Astrocyte (in vitro differentiated cells and primary cell): Measurements from ENCODE around the gene SP140. TPM values are rescaled to one million over a fixed set of nuclear protein-coding genes. Genes with fewer than 3 reads are reported as not detected.
A peak's percentile ranks its signal among the peaks of the same experiment; 100 is the strongest.
"Not testable (repeated sequence)": the region's sequence is repeated elsewhere in the genome, so short reads cannot be mapped to it uniquely, and the experiment has no call there.

Experiments used
- DNase-seq: peaks from one replicate; pipeline ENCODE4 v3.0.0-alpha.2; 2010; ENCODE audit warnings: low read depth
- FAIRE-seq: peaks from 2 replicates; lab custom pipeline; 2011; peaks lifted over from hg19 to GRCh38; lab: Jason Lieb, UNC
- H2AFZ ChIP-seq: 2 replicates; pipeline ENCODE4 v1.6.0; 2012; ENCODE audit warnings: low read depth, low read length, inconsistent platforms
- H3K27ac ChIP-seq: 2 replicates; pipeline ENCODE4 v1.5.1; 2011; ENCODE audit warnings: low read depth, low read length, inconsistent platforms
- H3K27me3 ChIP-seq: 2 replicates; pipeline ENCODE4 v1.6.0; 2011; ENCODE audit warnings: low read length, inconsistent platforms; ENCODE audit not compliant: insufficient read depth
- H3K36me3 ChIP-seq: 2 replicates; pipeline ENCODE4 v1.5.1; 2011; ENCODE audit warnings: low read length, inconsistent platforms; ENCODE audit not compliant: insufficient read depth
- H3K4me1 ChIP-seq: 2 replicates; pipeline ENCODE4 v1.5.1; 2011; ENCODE audit warnings: low read length, inconsistent platforms; ENCODE audit not compliant: insufficient read depth
- H3K4me2 ChIP-seq: 2 replicates; pipeline ENCODE4 v1.6.0; 2012; ENCODE audit warnings: low read length, inconsistent platforms
- H3K4me3 ChIP-seq: 2 replicates; pipeline ENCODE4 v1.5.1; 2011; ENCODE audit warnings: low read depth, mild to moderate bottlenecking, low read length, inconsistent platforms; ENCODE audit not compliant: insufficient read depth
- H3K79me2 ChIP-seq: 2 replicates; pipeline ENCODE4 v1.6.0; 2012; ENCODE audit warnings: mild to moderate bottlenecking, low read length, inconsistent platforms; ENCODE audit not compliant: insufficient read depth
- H3K9ac ChIP-seq: 2 replicates; pipeline ENCODE4 v1.6.0; 2012; ENCODE audit warnings: mild to moderate bottlenecking, low read length, inconsistent platforms
- H3K9me3 ChIP-seq: 2 replicates; pipeline ENCODE4 v1.5.1; 2012; ENCODE audit warnings: low read depth, mild to moderate bottlenecking, low read length, inconsistent platforms; ENCODE audit not compliant: insufficient read depth
- H4K20me1 ChIP-seq: 2 replicates; pipeline ENCODE4 v1.6.0; 2012; ENCODE audit warnings: low read length, inconsistent platforms; ENCODE audit not compliant: insufficient read depth
- H3K27ac Mint-ChIP-seq: one replicate; pipeline ENCODE4 v1.8.0; 2021; ENCODE audit warnings: mild to moderate bottlenecking, mixed read lengths; ENCODE audit not compliant: unreplicated experiment
- H3K27me3 Mint-ChIP-seq: one replicate; pipeline ENCODE4 v1.8.0; 2021; ENCODE audit warnings: low read depth, mixed read lengths; ENCODE audit not compliant: unreplicated experiment
- H3K36me3 Mint-ChIP-seq: one replicate; pipeline ENCODE4 v1.8.0; 2021; ENCODE audit warnings: low read depth, mixed read lengths; ENCODE audit not compliant: unreplicated experiment
- H3K4me1 Mint-ChIP-seq: one replicate; pipeline ENCODE4 v1.8.0; 2021; ENCODE audit warnings: low read depth, mixed read lengths; ENCODE audit not compliant: unreplicated experiment
- H3K4me3 Mint-ChIP-seq: one replicate; pipeline ENCODE4 v1.8.0; 2021; ENCODE audit warnings: mild to moderate bottlenecking, moderate library complexity, mixed read lengths; ENCODE audit not compliant: unreplicated experiment
- H3K9me3 Mint-ChIP-seq: one replicate; pipeline ENCODE4 v1.8.0; 2021; ENCODE audit warnings: mild to moderate bottlenecking, mixed read lengths; ENCODE audit not compliant: unreplicated experiment
- CTCF ChIP-seq: IDR thresholded peaks from 2 replicates; pipeline ENCODE4 v1.5.1; 2011; ENCODE audit warnings: low read depth, mild to moderate bottlenecking, inconsistent platforms, low read length, moderate library complexity; ENCODE audit not compliant: insufficient read depth
- EZH2 ChIP-seq: IDR thresholded peaks from 2 replicates; pipeline ENCODE4 v1.6.1; 2012; ENCODE audit warnings: mild to moderate bottlenecking, low read length, inconsistent platforms; ENCODE audit not compliant: insufficient read depth
- total RNA-seq: library from RNA; stranded (reverse); gene quantifications from 2 replicates; pipeline ENCODE4 v1.2.1, GENCODE V29; 2021

Gene SP140
- total RNA-seq, 1 donor from 2014 or later = 18.5 TPM

GRCh38 chr2:230286048-230286447, 60.5 kb downstream of the SP140 start:
- Histone ChIP-seq H3K4me1 (no peaks in the 10 kb centered on the region), H3K4me2 (no peak overlapping the region), H3K9me3 (no peaks in the 10 kb centered on the region), H3K79me2 (no peaks in the 10 kb centered on the region), H3K9ac (no peak overlapping the region), H4K20me1 (no peaks in the 10 kb centered on the region), H3K4me3 (no peak overlapping the region), H2AFZ (no peak overlapping the region), H3K27me3 (no peaks in the 10 kb centered on the region), H3K27ac (no peak overlapping the region), H3K36me3 (no peaks in the 10 kb centered on the region)
- Mint-ChIP-seq H3K4me3 (no peak overlapping the region), H3K9me3 (no peaks in the 10 kb centered on the region), H3K4me1 (no peaks in the 10 kb centered on the region), H3K27me3 (no peaks in the 10 kb centered on the region), H3K27ac (no peak overlapping the region), H3K36me3 (peaks cover 31% of the 10 kb centered on the region)
- TF ChIP-seq CTCF (no peak), EZH2 (no peak)
- FAIRE-seq = no peak
- DNase-seq = no peak

GRCh38 chr2:230289311-230289710, 63.8 kb downstream of the SP140 start:
- H3K9me3 ChIP-seq, H3K27me3 ChIP-seq, FAIRE-seq, H3K4me1 Mint-ChIP-seq, H3K27me3 Mint-ChIP-seq, H3K79me2 ChIP-seq, H3K4me2 ChIP-seq, H2AFZ ChIP-seq, H3K27ac ChIP-seq, H3K9ac ChIP-seq, H3K36me3 ChIP-seq, H3K9me3 Mint-ChIP-seq, H3K4me3 ChIP-seq, H3K4me3 Mint-ChIP-seq, H3K27ac Mint-ChIP-seq, H3K4me1 ChIP-seq, H4K20me1 ChIP-seq: not testable (repeated sequence)
- peaks cover 43% of the 10 kb centered on the region for H3K36me3 Mint-ChIP-seq
- peak; percentile 6 for DNase-seq

GRCh38 chr2:230295192-230295591, 69.7 kb downstream of the SP140 start:
- H3K79me2 ChIP-seq = no peaks in the 10 kb centered on the region
- H3K4me2 ChIP-seq = no peak overlapping the region
- Mint-ChIP-seq H3K4me1 (no peaks in the 10 kb centered on the region), H3K36me3 (peaks cover 56% of the 10 kb centered on the region), H3K4me3 (no peak overlapping the region), H3K27me3 (no peaks in the 10 kb centered on the region), H3K9me3 (peaks cover 17% of the 10 kb centered on the region), H3K27ac (no peak overlapping the region)
- TF ChIP-seq CTCF = no peak
- TF ChIP-seq EZH2 = no peak
- FAIRE-seq (no peak), DNase-seq (no peak)
- no peaks in the 10 kb centered on the region for H3K27me3 ChIP-seq
- no peak overlapping the region for H3K4me3 ChIP-seq
- H3K9me3 ChIP-seq = no peaks in the 10 kb centered on the region
- H3K9ac ChIP-seq = no peak overlapping the region
- H4K20me1 ChIP-seq = no peaks in the 10 kb centered on the region
- H3K4me1 ChIP-seq = no peaks in the 10 kb centered on the region
- no peak overlapping the region for H2AFZ ChIP-seq
- no peaks in the 10 kb centered on the region for H3K36me3 ChIP-seq
- H3K27ac ChIP-seq = no peak overlapping the region
